Hematopoietic multipotent progenitor cell treated with erythropoietin and hydrocortisone succinate and interleukin-3 and kit ligand, for 15 days (in vitro differentiated cells): ENCODE results near the gene KIF16B.

Source experiments
- DNase-seq: peaks from one replicate; pipeline ENCODE4 v3.0.0-alpha.2; 2015; ENCODE audit warnings: low spot score

The KIF16B gene

GRCh38 chr20:16351415-16351814 lies 221.8 kb downstream of the KIF16B start:
- DNase-seq: no peak

- no peak for DNase-seq
These were observed 222.8 kb downstream of the KIF16B start for GRCh38 chr20:16350465-16350864.

- DNase-seq: no peak
These were observed 223.6 kb downstream of the KIF16B start for GRCh38 chr20:16349523-16350260.

GRCh38 chr20:16346956-16347355 lies 226.3 kb downstream of the KIF16B start:
- DNase-seq: no peak

- no peak for DNase-seq
These were observed 235.5 kb downstream of the KIF16B start for GRCh38 chr20:16337707-16338106.

- DNase-seq: no peak
These were observed 245.6 kb downstream of the KIF16B start for GRCh38 chr20:16327606-16328005.

GRCh38 chr20:16321291-16321690 lies 252.0 kb downstream of the KIF16B start:
- no peak for DNase-seq

- DNase-seq: no peak
These were observed 255.5 kb downstream of the KIF16B start for GRCh38 chr20:16317445-16318362.

GRCh38 chr20:16316513-16316912 lies 256.7 kb downstream of the KIF16B start:
- DNase-seq: no peak

- no peak for DNase-seq
These were observed 258.5 kb downstream of the KIF16B start for GRCh38 chr20:16314748-16315159.

- DNase-seq: no peak
These were observed 258.9 kb downstream of the KIF16B start for GRCh38 chr20:16314320-16314719.

- DNase-seq: no peak
These were observed 259.3 kb downstream of the KIF16B start for GRCh38 chr20:16313917-16314316.

GRCh38 chr20:16312998-16313397 lies 260.2 kb downstream of the KIF16B start:
- DNase-seq: no peak

GRCh38 chr20:16311756-16312155 lies 261.5 kb downstream of the KIF16B start:
- no peak for DNase-seq

- DNase-seq: no peak
These were observed 264.5 kb downstream of the KIF16B start for GRCh38 chr20:16308754-16309153.

- DNase-seq: no peak
These were observed 270.4 kb downstream of the KIF16B start for GRCh38 chr20:16302818-16303217.

GRCh38 chr20:16301986-16302385 lies 271.3 kb downstream of the KIF16B start:
- DNase-seq: no peak

GRCh38 chr20:16299897-16300296 lies 273.4 kb downstream of the KIF16B start:
- DNase-seq: no peak

GRCh38 chr20:16296931-16297330 lies 276.3 kb downstream of the KIF16B start:
- DNase-seq: no peak

GRCh38 chr20:16295534-16295933 lies 277.7 kb downstream of the KIF16B start:
- no peak for DNase-seq

GRCh38 chr20:16293590-16293989 lies 279.7 kb downstream of the KIF16B start:
- DNase-seq: no peak

- no peak for DNase-seq
These were observed 280.9 kb downstream of the KIF16B start for GRCh38 chr20:16292226-16292880.

GRCh38 chr20:16290358-16290757 lies 282.9 kb downstream of the KIF16B start:
- DNase-seq: no peak
